HepG2 (cell line): ENCODE measurements around the gene OTOP1. TPM values are rescaled to one million over a fixed set of nuclear protein-coding genes. Genes with fewer than 3 reads are reported as not detected.

Experiments
- CCDC6 ChIP-seq: sonication (generic); formaldehyde crosslinking; IDR thresholded peaks from 2 replicates; pipeline ENCODE4 v1.8.1; 2022; ENCODE audit warnings: mild to moderate bottlenecking, missing genetic modification reagents, moderate library complexity
- GTF2F1 ChIP-seq: fragments of 150-350 bp; IDR thresholded peaks from 2 replicates; pipeline ENCODE4 v1.6.1; 2014; ENCODE audit warnings: low read length
- SMC3 ChIP-seq: IDR thresholded peaks from 2 replicates; pipeline ENCODE4 v1.6.1; 2011; ENCODE audit warnings: low read length, improper control_type of control experiment
- SMYD3 ChIP-seq: sonication (generic); formaldehyde crosslinking; IDR thresholded peaks from 2 replicates; pipeline ENCODE4 v1.8.1; 2023; ENCODE audit warnings: mild to moderate bottlenecking, missing genetic modification reagents
- SNAPC2 ChIP-seq: sonication (generic); formaldehyde crosslinking; IDR thresholded peaks from 2 replicates; pipeline ENCODE4 v1.8.1; 2022; ENCODE audit warnings: mild to moderate bottlenecking, missing genetic modification reagents
- ZFAT ChIP-seq: sonication (generic); formaldehyde crosslinking; conservative IDR thresholded peaks from 2 replicates; pipeline ENCODE4 v1.8.1; 2023; ENCODE audit warnings: missing genetic modification reagents, inconsistent platforms
- ZKSCAN1 ChIP-seq: fragments of 150-350 bp; IDR thresholded peaks from 2 replicates; pipeline ENCODE4 v1.6.1; 2014; ENCODE audit warnings: low read length
- ZNF337 ChIP-seq: sonication (generic); formaldehyde crosslinking; IDR thresholded peaks from 2 replicates; pipeline ENCODE4 v1.5.1; 2020; ENCODE audit warnings: missing genetic modification reagents, low read depth, mild to moderate bottlenecking, borderline replicate concordance
- polyA plus RNA-seq, 8 experiments: library from polyadenylated mRNA; depleted of rRNA in 3 of 8; stranded (reverse) in 7 of 8; unstranded in 1 of 8; fragments of >200 nt; fragmentation: Illumina TruSeq in 4 of 8; extraction: Trizol in 4 of 8; gene quantifications; 2 replicates each; pipeline versions ENCODE4 v1.2.1 to v1.2.3, GENCODE V29; 2011 to 2016; ENCODE audit warnings: low read depth in 4 of 8, missing spikeins in 1 of 8, mixed read lengths in 1 of 8; ENCODE audit not compliant: insufficient read depth in 1 of 8
- total RNA-seq, 5 experiments: library from RNA; depleted of rRNA; stranded (reverse); fragments of >200 nt; fragmentation: Illumina TruSeq; extraction: Trizol; gene quantifications; 2 replicates each; pipeline ENCODE4 v1.2.3, GENCODE V29; 2016; ENCODE audit warnings: low read depth in 1 of 5
- TF ChIP-seq, protein P1 (sequence below): sonication (generic); formaldehyde crosslinking; IDR thresholded peaks from one replicate; pipeline ENCODE4 v1.5.1; 2020; ENCODE audit warnings: mild to moderate bottlenecking, missing genetic modification reagents; ENCODE audit errors: not compliant biosample characterization
- TF ChIP-seq, protein P2 (sequence below): IDR thresholded peaks from 2 replicates; pipeline ENCODE4 v1.6.1; 2016; ENCODE audit warnings: low read depth, missing genetic modification reagents, missing compliant biosample characterization
- TF ChIP-seq, protein P3 (sequence below): sonication (generic); formaldehyde crosslinking; IDR thresholded peaks from 2 replicates; pipeline ENCODE4 v1.4.0; 2020; ENCODE audit warnings: mild to moderate bottlenecking, missing genetic modification reagents
- TF ChIP-seq, protein P4 (sequence below): sonication (generic); formaldehyde crosslinking; IDR thresholded peaks from 2 replicates; pipeline ENCODE4 v1.8.1; 2023; ENCODE audit warnings: mild to moderate bottlenecking, moderate library complexity, missing genetic modification reagents

OTOP1 gene
- total and polyA plus RNA-seq, 2 of the 13 experiments (the other 11 are each of a cell fraction or from before 2014, with no cell fraction given): not detected

DNA sequence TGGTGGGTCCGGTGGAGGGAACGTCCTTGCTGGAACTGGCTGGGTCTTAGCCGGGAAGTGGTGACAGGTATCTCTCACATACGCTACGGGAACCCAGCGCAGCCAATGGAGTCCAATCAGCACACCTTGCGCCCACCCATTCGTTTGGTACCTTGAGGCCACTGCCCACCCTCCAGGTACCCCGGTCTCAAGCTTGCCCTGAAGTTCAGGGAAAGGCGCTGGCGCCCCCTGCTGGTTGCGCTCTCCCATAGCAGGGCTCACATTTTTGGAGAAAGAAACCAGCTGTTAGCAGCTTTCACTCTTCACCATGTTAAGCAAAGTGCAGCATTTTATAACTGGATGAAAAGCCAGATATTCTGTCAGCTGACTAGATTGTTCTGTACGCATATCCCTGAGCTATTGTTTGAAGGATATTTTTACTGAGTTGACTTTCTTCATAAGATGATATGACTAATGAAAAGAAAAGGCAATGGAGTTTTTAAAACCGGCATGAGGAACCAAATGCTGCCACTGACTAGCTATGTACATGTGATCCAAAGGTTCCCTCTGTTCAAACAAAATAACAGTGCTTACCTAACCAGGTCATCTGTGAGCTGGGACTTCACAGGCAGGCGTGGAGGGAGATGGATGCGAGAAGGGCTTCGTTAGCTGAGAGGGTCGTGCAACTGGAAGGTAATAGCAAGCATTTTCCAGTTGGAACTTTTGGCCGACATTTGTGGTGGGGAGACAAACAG lies 43.7 kb downstream of the OTOP1 start (continued):
- TF ChIP-seq, protein P1, sequence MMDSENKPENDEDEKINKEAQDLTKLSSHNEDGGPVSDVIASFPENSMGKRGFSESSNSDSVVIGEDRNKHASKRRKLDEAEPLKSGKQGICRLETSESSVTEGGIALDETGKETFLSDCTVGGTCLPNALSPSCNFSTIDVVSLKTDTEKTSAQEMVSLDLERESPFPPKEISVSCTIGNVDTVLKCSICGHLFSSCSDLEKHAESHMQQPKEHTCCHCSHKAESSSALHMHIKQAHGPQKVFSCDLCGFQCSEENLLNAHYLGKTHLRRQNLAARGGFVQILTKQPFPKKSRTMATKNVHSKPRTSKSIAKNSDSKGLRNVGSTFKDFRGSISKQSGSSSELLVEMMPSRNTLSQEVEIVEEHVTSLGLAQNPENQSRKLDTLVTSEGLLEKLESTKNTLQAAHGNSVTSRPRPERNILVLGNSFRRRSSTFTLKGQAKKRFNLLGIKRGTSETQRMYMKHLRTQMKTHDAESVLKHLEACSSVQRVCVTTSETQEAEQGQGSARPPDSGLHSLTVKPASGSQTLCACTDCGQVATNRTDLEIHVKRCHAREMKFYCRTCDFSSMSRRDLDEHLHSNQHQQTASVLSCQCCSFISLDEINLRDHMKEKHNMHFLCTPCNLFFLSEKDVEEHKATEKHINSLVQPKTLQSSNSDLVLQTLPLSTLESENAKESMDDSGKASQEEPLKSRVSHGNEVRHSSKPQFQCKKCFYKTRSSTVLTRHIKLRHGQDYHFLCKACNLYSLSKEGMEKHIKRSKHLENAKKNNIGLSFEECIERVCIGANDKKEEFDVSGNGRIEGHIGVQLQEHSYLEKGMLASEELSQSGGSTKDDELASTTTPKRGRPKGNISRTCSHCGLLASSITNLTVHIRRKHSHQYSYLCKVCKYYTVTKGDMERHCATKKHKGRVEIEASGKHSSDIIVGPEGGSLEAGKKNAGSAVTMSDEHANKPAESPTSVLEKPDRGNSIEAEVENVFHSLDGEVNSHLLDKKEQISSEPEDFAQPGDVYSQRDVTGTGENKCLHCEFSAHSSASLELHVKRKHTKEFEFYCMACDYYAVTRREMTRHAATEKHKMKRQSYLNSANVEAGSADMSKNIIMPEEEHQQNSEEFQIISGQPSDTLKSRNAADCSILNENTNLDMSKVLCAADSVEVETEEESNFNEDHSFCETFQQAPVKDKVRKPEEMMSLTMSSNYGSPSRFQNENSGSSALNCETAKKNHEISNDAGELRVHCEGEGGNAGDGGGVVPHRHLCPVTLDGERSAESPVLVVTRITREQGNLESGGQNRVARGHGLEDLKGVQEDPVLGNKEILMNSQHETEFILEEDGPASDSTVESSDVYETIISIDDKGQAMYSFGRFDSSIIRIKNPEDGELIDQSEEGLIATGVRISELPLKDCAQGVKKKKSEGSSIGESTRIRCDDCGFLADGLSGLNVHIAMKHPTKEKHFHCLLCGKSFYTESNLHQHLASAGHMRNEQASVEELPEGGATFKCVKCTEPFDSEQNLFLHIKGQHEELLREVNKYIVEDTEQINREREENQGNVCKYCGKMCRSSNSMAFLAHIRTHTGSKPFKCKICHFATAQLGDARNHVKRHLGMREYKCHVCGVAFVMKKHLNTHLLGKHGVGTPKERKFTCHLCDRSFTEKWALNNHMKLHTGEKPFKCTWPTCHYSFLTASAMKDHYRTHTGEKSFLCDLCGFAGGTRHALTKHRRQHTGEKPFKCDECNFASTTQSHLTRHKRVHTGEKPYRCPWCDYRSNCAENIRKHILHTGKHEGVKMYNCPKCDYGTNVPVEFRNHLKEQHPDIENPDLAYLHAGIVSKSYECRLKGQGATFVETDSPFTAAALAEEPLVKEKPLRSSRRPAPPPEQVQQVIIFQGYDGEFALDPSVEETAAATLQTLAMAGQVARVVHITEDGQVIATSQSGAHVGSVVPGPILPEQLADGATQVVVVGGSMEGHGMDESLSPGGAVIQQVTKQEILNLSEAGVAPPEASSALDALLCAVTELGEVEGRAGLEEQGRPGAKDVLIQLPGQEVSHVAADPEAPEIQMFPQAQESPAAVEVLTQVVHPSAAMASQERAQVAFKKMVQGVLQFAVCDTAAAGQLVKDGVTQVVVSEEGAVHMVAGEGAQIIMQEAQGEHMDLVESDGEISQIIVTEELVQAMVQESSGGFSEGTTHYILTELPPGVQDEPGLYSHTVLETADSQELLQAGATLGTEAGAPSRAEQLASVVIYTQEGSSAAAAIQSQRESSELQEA (CRISPR knock-in tag): no peak
- TF ChIP-seq SNAPC2 (no peak), CCDC6 (CRISPR knock-in tag) (no peak), SMYD3 (no peak), ZKSCAN1 (no peak), SMC3 (peak; percentile 41), ZNF337 (CRISPR knock-in tag) (no peak), GTF2F1 (no peak), ZFAT (CRISPR knock-in tag) (no peak)
- TF ChIP-seq, protein P2, sequence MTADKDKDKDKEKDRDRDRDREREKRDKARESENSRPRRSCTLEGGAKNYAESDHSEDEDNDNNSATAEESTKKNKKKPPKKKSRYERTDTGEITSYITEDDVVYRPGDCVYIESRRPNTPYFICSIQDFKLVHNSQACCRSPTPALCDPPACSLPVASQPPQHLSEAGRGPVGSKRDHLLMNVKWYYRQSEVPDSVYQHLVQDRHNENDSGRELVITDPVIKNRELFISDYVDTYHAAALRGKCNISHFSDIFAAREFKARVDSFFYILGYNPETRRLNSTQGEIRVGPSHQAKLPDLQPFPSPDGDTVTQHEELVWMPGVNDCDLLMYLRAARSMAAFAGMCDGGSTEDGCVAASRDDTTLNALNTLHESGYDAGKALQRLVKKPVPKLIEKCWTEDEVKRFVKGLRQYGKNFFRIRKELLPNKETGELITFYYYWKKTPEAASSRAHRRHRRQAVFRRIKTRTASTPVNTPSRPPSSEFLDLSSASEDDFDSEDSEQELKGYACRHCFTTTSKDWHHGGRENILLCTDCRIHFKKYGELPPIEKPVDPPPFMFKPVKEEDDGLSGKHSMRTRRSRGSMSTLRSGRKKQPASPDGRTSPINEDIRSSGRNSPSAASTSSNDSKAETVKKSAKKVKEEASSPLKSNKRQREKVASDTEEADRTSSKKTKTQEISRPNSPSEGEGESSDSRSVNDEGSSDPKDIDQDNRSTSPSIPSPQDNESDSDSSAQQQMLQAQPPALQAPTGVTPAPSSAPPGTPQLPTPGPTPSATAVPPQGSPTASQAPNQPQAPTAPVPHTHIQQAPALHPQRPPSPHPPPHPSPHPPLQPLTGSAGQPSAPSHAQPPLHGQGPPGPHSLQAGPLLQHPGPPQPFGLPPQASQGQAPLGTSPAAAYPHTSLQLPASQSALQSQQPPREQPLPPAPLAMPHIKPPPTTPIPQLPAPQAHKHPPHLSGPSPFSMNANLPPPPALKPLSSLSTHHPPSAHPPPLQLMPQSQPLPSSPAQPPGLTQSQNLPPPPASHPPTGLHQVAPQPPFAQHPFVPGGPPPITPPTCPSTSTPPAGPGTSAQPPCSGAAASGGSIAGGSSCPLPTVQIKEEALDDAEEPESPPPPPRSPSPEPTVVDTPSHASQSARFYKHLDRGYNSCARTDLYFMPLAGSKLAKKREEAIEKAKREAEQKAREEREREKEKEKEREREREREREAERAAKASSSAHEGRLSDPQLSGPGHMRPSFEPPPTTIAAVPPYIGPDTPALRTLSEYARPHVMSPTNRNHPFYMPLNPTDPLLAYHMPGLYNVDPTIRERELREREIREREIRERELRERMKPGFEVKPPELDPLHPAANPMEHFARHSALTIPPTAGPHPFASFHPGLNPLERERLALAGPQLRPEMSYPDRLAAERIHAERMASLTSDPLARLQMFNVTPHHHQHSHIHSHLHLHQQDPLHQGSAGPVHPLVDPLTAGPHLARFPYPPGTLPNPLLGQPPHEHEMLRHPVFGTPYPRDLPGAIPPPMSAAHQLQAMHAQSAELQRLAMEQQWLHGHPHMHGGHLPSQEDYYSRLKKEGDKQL (CRISPR knock-in tag): no peak
- TF ChIP-seq, protein P3, sequence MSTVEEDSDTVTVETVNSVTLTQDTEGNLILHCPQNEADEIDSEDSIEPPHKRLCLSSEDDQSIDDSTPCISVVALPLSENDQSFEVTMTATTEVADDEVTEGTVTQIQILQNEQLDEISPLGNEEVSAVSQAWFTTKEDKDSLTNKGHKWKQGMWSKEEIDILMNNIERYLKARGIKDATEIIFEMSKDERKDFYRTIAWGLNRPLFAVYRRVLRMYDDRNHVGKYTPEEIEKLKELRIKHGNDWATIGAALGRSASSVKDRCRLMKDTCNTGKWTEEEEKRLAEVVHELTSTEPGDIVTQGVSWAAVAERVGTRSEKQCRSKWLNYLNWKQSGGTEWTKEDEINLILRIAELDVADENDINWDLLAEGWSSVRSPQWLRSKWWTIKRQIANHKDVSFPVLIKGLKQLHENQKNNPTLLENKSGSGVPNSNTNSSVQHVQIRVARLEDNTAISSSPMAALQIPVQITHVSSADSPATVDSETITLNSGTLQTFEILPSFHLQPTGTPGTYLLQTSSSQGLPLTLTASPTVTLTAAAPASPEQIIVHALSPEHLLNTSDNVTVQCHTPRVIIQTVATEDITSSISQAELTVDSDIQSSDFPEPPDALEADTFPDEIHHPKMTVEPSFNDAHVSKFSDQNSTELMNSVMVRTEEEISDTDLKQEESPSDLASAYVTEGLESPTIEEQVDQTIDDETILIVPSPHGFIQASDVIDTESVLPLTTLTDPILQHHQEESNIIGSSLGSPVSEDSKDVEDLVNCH (CRISPR knock-in tag): no peak
- TF ChIP-seq, protein P4, sequence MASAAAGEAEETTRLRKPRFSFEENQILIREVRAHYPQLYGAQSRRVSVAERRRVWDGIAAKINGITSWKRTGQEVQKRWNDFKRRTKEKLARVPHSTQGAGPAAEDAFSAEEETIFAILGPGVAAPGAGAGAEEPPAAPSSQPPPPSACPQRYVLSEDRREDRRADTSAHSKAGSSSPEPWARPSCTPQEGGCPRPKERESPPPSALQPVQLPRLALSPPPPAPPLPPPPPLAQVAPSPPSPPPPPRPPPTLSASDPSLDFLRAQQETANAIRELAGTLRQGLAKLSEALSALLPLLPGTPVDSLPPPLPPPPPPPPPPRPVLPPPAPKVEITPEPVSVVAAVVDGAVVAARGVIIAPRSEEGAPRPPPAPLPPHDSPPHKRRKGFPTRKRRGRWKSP (CRISPR knock-in tag): no peak
